Measurements from ENCODE around the gene STARD13. TPM values are rescaled to one million over a fixed set of nuclear protein-coding genes. Genes with fewer than 3 reads are reported as not detected.

Gene STARD13
- total RNA-seq, 2 donors from 2014 or later: 18.9 to 29.7 TPM

- WGBS, 2 donors: 86 to 90% methylated on average over 4 of the region's 4 CpGs
- peaks cover 84% of the 10 kb centered on the region for H3K4me1 ChIP-seq
These were observed 21.0 kb downstream of the STARD13 start for GRCh38 chr13:33264620-33264978.

GRCh38 chr13:33263976-33264619 is 21.5 kb downstream of the STARD13 start:
- intact Hi-C loops (cut with DNase I): no loop called here
- H3K27me3 ChIP-seq: no peaks in the 10 kb centered on the region
- H3K27ac ChIP-seq: no peak overlapping the region
- ATAC-seq: no peak
- no peak overlapping the region for H3K4me3 ChIP-seq
- H3K4me1 ChIP-seq: peaks cover 79% of the 10 kb centered on the region
- no peak for DNase-seq
- no peak for TF ChIP-seq POLR2A (IDR thresholded peaks at IDR 0.05)
- TF ChIP-seq CTCF (IDR thresholded peaks at IDR 0.05): no peak
- H3K9me3 ChIP-seq: no peaks in the 10 kb centered on the region
- H3K36me3 ChIP-seq (replicated peaks in 1 of 2; ENCODE audit: insufficient read depth in 1 of 2, low read depth in 2 of 2): no peaks in the 10 kb centered on the region
- WGBS, 2 donors: 93 to 94% methylated on average over 4 to 5 of the region's 5 CpGs

More at GRCh38 chr13:33264620-33264978, 21.0 kb downstream of the STARD13 start:
- no peak overlapping the region for H3K27ac ChIP-seq
- ATAC-seq (no peak), DNase-seq (no peak)
- TF ChIP-seq POLR2A (IDR thresholded peaks at IDR 0.05) (no peak), CTCF (IDR thresholded peaks at IDR 0.05) (no peak)
- H3K27me3 ChIP-seq: no peaks in the 10 kb centered on the region
- no peaks in the 10 kb centered on the region for H3K9me3 ChIP-seq
- H3K4me3 ChIP-seq: no peak overlapping the region
- H3K36me3 ChIP-seq (replicated peaks in 1 of 2; ENCODE audit: insufficient read depth in 1 of 2, low read depth in 2 of 2): no peaks in the 10 kb centered on the region
- intact Hi-C loops (cut with DNase I): no loop called here

- H3K4me3 ChIP-seq: no peak overlapping the region
- no peak for DNase-seq
- 79% methylated on average over 5 of the region's 5 CpGs for WGBS, 2 donors
- ATAC-seq: no peak
- H3K27me3 ChIP-seq: no peaks in the 10 kb centered on the region
- no peaks in the 10 kb centered on the region for H3K36me3 ChIP-seq (replicated peaks in 1 of 2; ENCODE audit: insufficient read depth in 1 of 2, low read depth in 2 of 2)
- no peak for TF ChIP-seq CTCF (IDR thresholded peaks at IDR 0.05)
- TF ChIP-seq POLR2A (IDR thresholded peaks at IDR 0.05): no peak
- peak overlapping the region in 1 of 4 donors; percentile 33 for H3K27ac ChIP-seq
- H3K4me1 ChIP-seq: peaks cover 73% of the 10 kb centered on the region
- intact Hi-C loops (cut with DNase I): no loop called here
- no peaks in the 10 kb centered on the region for H3K9me3 ChIP-seq
These were observed 22.1 kb downstream of the STARD13 start for GRCh38 chr13:33263484-33263883.

GRCh38 chr13:33262997-33263396 is 22.6 kb downstream of the STARD13 start:
- Histone ChIP-seq H3K27me3 (no peaks in the 10 kb centered on the region), H3K4me1 (peaks cover 69% of the 10 kb centered on the region), H3K36me3 (replicated peaks in 1 of 2; ENCODE audit: insufficient read depth in 1 of 2, low read depth in 2 of 2) (no peaks in the 10 kb centered on the region), H3K9me3 (no peaks in the 10 kb centered on the region), H3K27ac (peak overlapping the region in 1 of 4 donors; percentile 33), H3K4me3 (no peak overlapping the region)
- TF ChIP-seq POLR2A (IDR thresholded peaks at IDR 0.05): no peak
- TF ChIP-seq CTCF (IDR thresholded peaks at IDR 0.05): peak in 1 of 7 experiments; percentile 20
- DNase-seq (no peak), ATAC-seq (no peak)
- WGBS, 2 donors: 65 to 93% methylated on average over 2 of the region's 2 CpGs
- intact Hi-C loops (cut with DNase I): no loop called here

- H3K36me3 ChIP-seq (replicated peaks in 1 of 2; ENCODE audit: insufficient read depth in 1 of 2, low read depth in 2 of 2): no peaks in the 10 kb centered on the region
- H3K4me1 ChIP-seq: peaks cover 69% of the 10 kb centered on the region
- H3K9me3 ChIP-seq: no peaks in the 10 kb centered on the region
- DNase-seq: no peak
- 60 to 67% methylated on average over 2 of the region's 2 CpGs for WGBS, 2 donors
- ATAC-seq: no peak
- TF ChIP-seq POLR2A (IDR thresholded peaks at IDR 0.05) (no peak), CTCF (IDR thresholded peaks at IDR 0.05) (no peak)
- H3K4me3 ChIP-seq: no peak overlapping the region
- H3K27me3 ChIP-seq: no peaks in the 10 kb centered on the region
- intact Hi-C loops (cut with DNase I): no loop called here
- peak overlapping the region in 2 of 4 donors; percentile 0 to 33 for H3K27ac ChIP-seq
These were observed 23.0 kb downstream of the STARD13 start for GRCh38 chr13:33262594-33262993.
